Uterus (tissue), 2 donors: ENCODE results near the gene SLC22A17.

ENCODE experiments used
- CTCF ChIP-seq, 4 experiments: fragments of 200-600 bp in 2 of 4; fragments of 450-650 bp in 2 of 4; sonication (generic) in 2 of 4; IDR thresholded peaks; one replicate each; pipeline ENCODE4 v1.5.1; 2016 to 2019; ENCODE audit warnings: antibody characterized with exemption in 4 of 4, mild to moderate bottlenecking in 2 of 4, moderate library complexity in 1 of 4
- POLR2A ChIP-seq, 2 donors: fragments of 450-650 bp; IDR thresholded peaks; one replicate each; pipeline ENCODE4 v1.6.1; 2016; ENCODE audit warnings: antibody characterized with exemption in 2 of 2, mild to moderate bottlenecking in 1 of 2, moderate library complexity in 1 of 2

GRCh38 chr14:23359167-23359626, 6.5 kb upstream of the SLC22A17 start:
- TF ChIP-seq CTCF (IDR thresholded peaks at IDR 0.05) (no peak), POLR2A (IDR thresholded peaks at IDR 0.05) (no peak)
